B cell (primary cell): ENCODE measurements around the gene SYT2. TPM values are rescaled to one million over a fixed set of nuclear protein-coding genes. Genes with fewer than 3 reads are reported as not detected.

Source experiments
- ATAC-seq: fragments of 200-7000 bp; cut with Tn5 transposase; one replicate; pipeline ENCODE4 v1.10.0; 2021; ENCODE audit warnings: low read depth, mild to moderate bottlenecking, moderate number of reproducible peaks, moderate library complexity
- CTCF ChIA-PET: fragments of 350-600 bp; sonication (Branson Sonifier 250); formaldehyde crosslinking; loops from one replicate; lab custom pipeline; 2021; ENCODE audit warnings: antibody characterized with exemption, inconsistent platforms; lab: Charles Lee
- POLR2A ChIA-PET: fragments of 350-600 bp; sonication (Branson Sonifier 250); formaldehyde crosslinking; loops from one replicate; lab custom pipeline; 2021; ENCODE audit warnings: antibody characterized with exemption; lab: Charles Lee
- DNase-seq: peaks from one replicate; pipeline ENCODE4 v3.0.0; 2013
- H2AFZ ChIP-seq: 2 replicates; pipeline ENCODE4 v1.6.1; 2012; ENCODE audit warnings: mild to moderate bottlenecking, low read depth, low read length; ENCODE audit not compliant: insufficient read depth, poor library complexity, severe bottlenecking
- H3K27ac ChIP-seq, 2 donors: 1 replicate in 1 of 2; 2 replicates in 1 of 2; pipeline ENCODE4 v1.5.1; 2012 to 2013; ENCODE audit warnings: low read length in 2 of 2, mild to moderate bottlenecking in 2 of 2, moderate library complexity in 1 of 2
- H3K27me3 ChIP-seq, 4 experiments: fragments of 200-600 bp in 1 of 4; sonication (generic) in 1 of 4; replicated peaks in 1 of 4; 1 replicate in 2 of 4; 2 replicates in 2 of 4; pipeline versions ENCODE4 v1.6.1 to v1.7.0; 2013 to 2016; ENCODE audit warnings: low read length in 3 of 4, mild to moderate bottlenecking in 2 of 4, mixed read lengths in 1 of 4, moderate library complexity in 1 of 4; ENCODE audit not compliant: insufficient read depth in 4 of 4, control insufficient read depth in 3 of 4; ENCODE audit errors: control extremely low read depth in 1 of 4
- H3K36me3 ChIP-seq, 2 experiments: replicated peaks in 1 of 2; 1 replicate in 1 of 2; 2 replicates in 1 of 2; pipeline versions ENCODE4 v1.6.1 to v1.7.1; 2013; ENCODE audit warnings: low read length in 1 of 2; ENCODE audit not compliant: insufficient read depth in 2 of 2, control insufficient read depth in 1 of 2; ENCODE audit errors: control extremely low read depth in 1 of 2, extremely low read depth in 1 of 2
- H3K4me1 ChIP-seq, 2 donors: fragments of 200-600 bp in 1 of 2; sonication (generic) in 1 of 2; 1 replicate in 1 of 2; 2 replicates in 1 of 2; pipeline versions ENCODE4 v1.5.1 to v1.6.1; 2013 to 2017; ENCODE audit warnings: low read length in 2 of 2; ENCODE audit not compliant: control insufficient read depth in 2 of 2, insufficient read depth in 2 of 2
- H3K4me2 ChIP-seq: replicated peaks from 2 replicates; pipeline ENCODE3; 2012; ENCODE audit warnings: mild to moderate bottlenecking, low read depth, low read length; ENCODE audit not compliant: poor library complexity, severe bottlenecking
- H3K4me3 ChIP-seq, 5 experiments: fragments of 200-600 bp in 1 of 5; sonication (generic) in 1 of 5; 1 replicate in 3 of 5; 2 replicates in 2 of 5; pipeline versions ENCODE4 v1.5.1 to v1.7.0; 2011 to 2016; ENCODE audit warnings: low read length in 4 of 5, mild to moderate bottlenecking in 4 of 5, low read depth in 2 of 5, control low read depth in 1 of 5, moderate library complexity in 1 of 5; ENCODE audit not compliant: insufficient read depth in 1 of 5; ENCODE audit errors: control extremely low read depth in 1 of 5, extremely low read depth in 1 of 5
- H3K79me2 ChIP-seq: fragments of 200-600 bp; sonication (generic); one replicate; pipeline ENCODE4 v1.6.0; 2016; ENCODE audit warnings: low read length; ENCODE audit not compliant: control insufficient read depth, insufficient read depth
- H3K9ac ChIP-seq: fragments of 200-600 bp; sonication (generic); 2 replicates; pipeline ENCODE4 v1.6.1; 2017; ENCODE audit warnings: mild to moderate bottlenecking, low read length, moderate library complexity
- H3K9me3 ChIP-seq, 3 donors: one replicate each; pipeline versions ENCODE4 v1.6.1 to v1.7.1; 2013; ENCODE audit warnings: low read length in 2 of 3; ENCODE audit not compliant: control insufficient read depth in 2 of 3, insufficient read depth in 1 of 3; ENCODE audit errors: control extremely low read depth in 1 of 3
- H4K20me1 ChIP-seq: 2 replicates; pipeline ENCODE4 v1.6.0; 2012; ENCODE audit warnings: mild to moderate bottlenecking, low read length; ENCODE audit not compliant: insufficient read depth, control insufficient read depth, poor library complexity, severe bottlenecking
- H3K27ac Mint-ChIP-seq: one replicate; pipeline ENCODE4 v1.8.0; 2021; ENCODE audit warnings: mixed read lengths
- H3K27me3 Mint-ChIP-seq: one replicate; pipeline ENCODE4 v1.8.0; 2021; ENCODE audit warnings: mixed read lengths
- H3K4me1 Mint-ChIP-seq: one replicate; pipeline ENCODE4 v1.8.0; 2021; ENCODE audit warnings: mixed read lengths
- H3K4me3 Mint-ChIP-seq: one replicate; pipeline ENCODE4 v1.8.0; 2021; ENCODE audit warnings: mixed read lengths
- H3K9me3 Mint-ChIP-seq: one replicate; pipeline ENCODE4 v1.8.0; 2022; ENCODE audit warnings: mixed read lengths; ENCODE audit not compliant: insufficient read depth
- EZH2 ChIP-seq: IDR thresholded peaks from 2 replicates; pipeline ENCODE4 v1.6.1; 2012; ENCODE audit warnings: borderline replicate concordance, low read depth, mild to moderate bottlenecking, moderate library complexity, low read length; ENCODE audit not compliant: insufficient read depth, poor library complexity, severe bottlenecking
- WGBS: methylation state at CpG from one replicate; pipeline ENCODE4 v1.1.5; 2013; ENCODE audit warnings: missing lambda C conversion rate; ENCODE audit not compliant: insufficient coverage; 5-methylcytosine and 5-hydroxymethylcytosine counted together
- intact Hi-C: fragments of 100-400 bp; cut with micrococcal nuclease; formaldehyde crosslinking; loops from one replicate; pipeline ENCODE4 v1.10.0; 2022
- polyA plus RNA-seq: library from polyadenylated mRNA; depleted of rRNA; stranded (reverse); fragments of >200 nt; gene quantifications from 2 replicates; pipeline ENCODE4 v1.2.3, GENCODE V29; 2012
- total RNA-seq, 2 donors: library from RNA; stranded (reverse); fragments of 120-200 nt in 1 of 2; gene quantifications; 1 replicate in 1 of 2; 2 replicates in 1 of 2; pipeline versions ENCODE4 v1.2.3 to v1.2.4, GENCODE V29; 2013 to 2022
- TF ChIP-seq, protein P1 (sequence below): fragments of 200-600 bp; IDR thresholded peaks from one replicate; pipeline ENCODE4 v1.8.0; 2022; ENCODE audit warnings: antibody characterized with exemption, mild to moderate bottlenecking

SYT2 gene
- total and polyA plus RNA-seq, 2 donors (not counting 1 experiment from before 2014, with no cell fraction given): not detected

DNA sequence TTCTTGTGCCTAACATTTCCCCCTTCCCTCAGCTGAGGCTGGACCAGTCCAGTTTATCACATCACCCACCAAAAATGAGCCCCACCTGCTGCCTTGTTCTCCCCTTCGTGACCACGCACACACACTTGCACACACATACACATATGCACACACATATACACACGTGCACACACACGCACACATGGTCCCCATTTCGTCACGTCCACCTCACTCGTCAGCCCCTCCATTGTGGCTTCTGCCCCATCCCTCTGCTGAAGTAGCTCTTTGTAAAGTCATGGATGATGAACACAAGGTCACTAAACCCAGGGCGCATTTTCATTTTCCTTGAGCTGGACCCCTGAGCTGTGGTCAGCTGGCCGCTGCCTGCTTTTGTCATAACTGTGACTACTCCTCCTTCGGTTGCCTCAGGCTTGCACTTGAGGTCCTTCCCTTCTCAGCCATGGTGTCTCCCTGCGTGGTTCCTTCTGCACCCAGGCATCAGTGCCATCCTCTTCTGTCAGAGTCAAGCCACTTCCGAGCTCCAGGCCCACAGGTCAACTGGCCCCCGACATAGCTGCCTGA is 93.8 kb downstream of the SYT2 start:
- peaks cover 0 to 12% (median 2%) of the 10 kb centered on the region in 4 experiments for H3K27me3 ChIP-seq
- no peak overlapping the region for H3K27ac ChIP-seq
- intact Hi-C loops: no loop called here
- ChIA-PET CTCF (interaction anchor here (0.6 to 2.7 kb wide), 5 partner anchors 9 to 155 kb away, joined by 3 to 10 read pairs (median 3); no protein-coding TSS in a partner anchor), POLR2A (no interaction called here)
- TF ChIP-seq, protein P1, sequence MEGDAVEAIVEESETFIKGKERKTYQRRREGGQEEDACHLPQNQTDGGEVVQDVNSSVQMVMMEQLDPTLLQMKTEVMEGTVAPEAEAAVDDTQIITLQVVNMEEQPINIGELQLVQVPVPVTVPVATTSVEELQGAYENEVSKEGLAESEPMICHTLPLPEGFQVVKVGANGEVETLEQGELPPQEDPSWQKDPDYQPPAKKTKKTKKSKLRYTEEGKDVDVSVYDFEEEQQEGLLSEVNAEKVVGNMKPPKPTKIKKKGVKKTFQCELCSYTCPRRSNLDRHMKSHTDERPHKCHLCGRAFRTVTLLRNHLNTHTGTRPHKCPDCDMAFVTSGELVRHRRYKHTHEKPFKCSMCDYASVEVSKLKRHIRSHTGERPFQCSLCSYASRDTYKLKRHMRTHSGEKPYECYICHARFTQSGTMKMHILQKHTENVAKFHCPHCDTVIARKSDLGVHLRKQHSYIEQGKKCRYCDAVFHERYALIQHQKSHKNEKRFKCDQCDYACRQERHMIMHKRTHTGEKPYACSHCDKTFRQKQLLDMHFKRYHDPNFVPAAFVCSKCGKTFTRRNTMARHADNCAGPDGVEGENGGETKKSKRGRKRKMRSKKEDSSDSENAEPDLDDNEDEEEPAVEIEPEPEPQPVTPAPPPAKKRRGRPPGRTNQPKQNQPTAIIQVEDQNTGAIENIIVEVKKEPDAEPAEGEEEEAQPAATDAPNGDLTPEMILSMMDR: no peak
- no peak for TF ChIP-seq EZH2
- peak overlapping the region; percentile 12 for H3K27ac Mint-ChIP-seq
- peak overlapping the region; percentile 22 for H3K9ac ChIP-seq
- WGBS: 30% methylated on average over 13 of the region's 13 CpGs
- H3K9me3 ChIP-seq: no peaks in the 10 kb centered on the region
- H3K27me3 Mint-ChIP-seq: peaks cover 15% of the 10 kb centered on the region
- H3K4me3 ChIP-seq: peak overlapping the region in 2 of 5 experiments; percentile 17 to 39
- no peaks in the 10 kb centered on the region for H3K36me3 ChIP-seq
- peak; percentile 52 for ATAC-seq
- H3K9me3 Mint-ChIP-seq: no peaks in the 10 kb centered on the region
- H3K4me1 ChIP-seq: peaks cover 27 to 42% of the 10 kb centered on the region in 2 donors
- no peak for DNase-seq
- H2AFZ ChIP-seq: no peak overlapping the region
- H3K4me3 Mint-ChIP-seq: peak overlapping the region; percentile 72
- H4K20me1 ChIP-seq: no peaks in the 10 kb centered on the region
- peaks cover 44% of the 10 kb centered on the region for H3K4me1 Mint-ChIP-seq
- no peaks in the 10 kb centered on the region for H3K79me2 ChIP-seq
- H3K4me2 ChIP-seq: peak overlapping the region; percentile 69
